PC-9 (cell line): ENCODE measurements around the gene LIPE.

ENCODE experiments used
- EZH2 ChIP-seq: fragments of 200-600 bp; sonication (generic); IDR thresholded peaks from 2 replicates; pipeline ENCODE4 v1.8.0; 2017; ENCODE audit warnings: antibody characterized with exemption, low read depth
- TF ChIP-seq, protein P1 (sequence below): fragments of 200-600 bp; sonication (generic); conservative IDR thresholded peaks from 2 replicates; pipeline ENCODE4 v1.6.1; 2017; ENCODE audit warnings: mixed run types, antibody characterized with exemption, mild to moderate bottlenecking, moderate library complexity

DNA sequence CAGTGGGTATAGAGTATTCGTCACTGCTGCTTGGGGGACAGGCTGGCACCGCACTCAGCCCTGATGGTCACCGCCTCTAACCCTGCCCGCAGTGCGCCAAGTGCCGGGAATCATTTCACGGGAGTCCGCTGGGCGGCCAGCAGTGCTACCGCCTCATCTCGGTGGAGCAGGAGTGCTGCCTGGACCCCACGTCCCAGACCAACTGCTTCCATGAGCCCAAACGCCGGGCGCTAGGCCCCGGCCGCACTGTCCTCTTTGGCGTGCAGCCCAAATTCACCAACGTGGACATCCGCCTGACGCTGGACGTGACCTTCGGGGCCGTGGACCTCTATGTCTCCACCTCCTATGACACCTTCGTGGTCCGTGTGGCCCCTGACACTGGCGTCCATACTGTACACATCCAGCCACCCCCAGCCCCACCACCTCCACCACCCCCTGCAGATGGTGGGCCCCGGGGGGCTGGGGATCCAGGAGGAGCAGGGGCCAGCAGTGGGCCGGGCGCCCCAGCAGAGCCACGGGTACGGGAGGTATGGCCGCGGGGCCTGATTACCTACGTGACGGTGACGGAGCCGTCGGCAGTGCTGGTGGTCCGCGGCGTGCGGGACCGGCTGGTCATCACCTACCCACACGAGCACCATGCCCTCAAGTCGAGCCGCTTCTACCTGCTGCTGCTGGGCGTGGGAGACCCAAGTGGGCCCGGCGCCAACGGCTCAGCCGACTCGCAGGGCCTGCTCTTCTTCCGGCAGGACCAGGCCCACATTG is 51.6 kb downstream of the LIPE start:
- TF ChIP-seq, protein P1, sequence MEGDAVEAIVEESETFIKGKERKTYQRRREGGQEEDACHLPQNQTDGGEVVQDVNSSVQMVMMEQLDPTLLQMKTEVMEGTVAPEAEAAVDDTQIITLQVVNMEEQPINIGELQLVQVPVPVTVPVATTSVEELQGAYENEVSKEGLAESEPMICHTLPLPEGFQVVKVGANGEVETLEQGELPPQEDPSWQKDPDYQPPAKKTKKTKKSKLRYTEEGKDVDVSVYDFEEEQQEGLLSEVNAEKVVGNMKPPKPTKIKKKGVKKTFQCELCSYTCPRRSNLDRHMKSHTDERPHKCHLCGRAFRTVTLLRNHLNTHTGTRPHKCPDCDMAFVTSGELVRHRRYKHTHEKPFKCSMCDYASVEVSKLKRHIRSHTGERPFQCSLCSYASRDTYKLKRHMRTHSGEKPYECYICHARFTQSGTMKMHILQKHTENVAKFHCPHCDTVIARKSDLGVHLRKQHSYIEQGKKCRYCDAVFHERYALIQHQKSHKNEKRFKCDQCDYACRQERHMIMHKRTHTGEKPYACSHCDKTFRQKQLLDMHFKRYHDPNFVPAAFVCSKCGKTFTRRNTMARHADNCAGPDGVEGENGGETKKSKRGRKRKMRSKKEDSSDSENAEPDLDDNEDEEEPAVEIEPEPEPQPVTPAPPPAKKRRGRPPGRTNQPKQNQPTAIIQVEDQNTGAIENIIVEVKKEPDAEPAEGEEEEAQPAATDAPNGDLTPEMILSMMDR = no peak
- TF ChIP-seq EZH2 = no peak
